Neuronal stem cell (in vitro differentiated cells): ENCODE measurements around the gene PSTK.

Experiments used
- DNase-seq: peaks from one replicate; pipeline ENCODE4 v3.0.0-alpha.2; 2013; ENCODE audit warnings: low spot score
- H2AFZ ChIP-seq: one replicate; pipeline ENCODE4 v1.6.1; 2013; ENCODE audit warnings: mild to moderate bottlenecking, low read length, inconsistent platforms
- H2AK5ac ChIP-seq: 2 replicates; pipeline ENCODE4 v1.6.1; 2013; ENCODE audit warnings: low read depth, mild to moderate bottlenecking, inconsistent platforms, low read length, moderate library complexity, mixed read lengths
- H2BK120ac ChIP-seq: 2 replicates; pipeline ENCODE4 v1.6.1; 2013; ENCODE audit warnings: low read depth, mild to moderate bottlenecking, inconsistent platforms, low read length, moderate library complexity, mixed read lengths
- H2BK12ac ChIP-seq: one replicate; pipeline ENCODE4 v1.6.1; 2013; ENCODE audit warnings: low read length, inconsistent platforms
- H2BK15ac ChIP-seq: 2 replicates; pipeline ENCODE4 v1.6.1; 2013; ENCODE audit warnings: mild to moderate bottlenecking, low read length, inconsistent platforms, mixed read lengths
- H2BK5ac ChIP-seq: one replicate; pipeline ENCODE4 v1.6.1; 2013; ENCODE audit warnings: inconsistent platforms, mild to moderate bottlenecking, low read length, moderate library complexity
- H3K14ac ChIP-seq: one replicate; pipeline ENCODE4 v1.6.1; 2013; ENCODE audit warnings: low read length, inconsistent platforms
- H3K18ac ChIP-seq: 2 replicates; pipeline ENCODE4 v1.6.1; 2013; ENCODE audit warnings: low read length, inconsistent platforms
- H3K23ac ChIP-seq: 2 replicates; pipeline ENCODE4 v1.6.1; 2013; ENCODE audit warnings: low read depth, mild to moderate bottlenecking, mixed read lengths, low read length, inconsistent platforms; ENCODE audit not compliant: poor library complexity
- H3K27ac ChIP-seq: replicated peaks from 3 replicates; pipeline ENCODE4 v1.5.1; 2013; ENCODE audit warnings: low read length, inconsistent platforms
- H3K27me3 ChIP-seq, 3 experiments: 2 replicates each; pipeline ENCODE4 v1.6.1; 2013; ENCODE audit warnings: low read length in 3 of 3, mild to moderate bottlenecking in 2 of 3, inconsistent platforms in 1 of 3, low read depth in 1 of 3, mixed read lengths in 1 of 3, moderate library complexity in 1 of 3; ENCODE audit not compliant: control insufficient read depth in 3 of 3, insufficient read depth in 3 of 3
- H3K36me3 ChIP-seq, 2 donors: replicated peaks in 1 of 2; 2 replicates each; pipeline ENCODE4 v1.6.1; 2013; ENCODE audit warnings: low read length in 2 of 2; ENCODE audit not compliant: control insufficient read depth in 2 of 2, insufficient read depth in 2 of 2
- H3K4ac ChIP-seq: 2 replicates; pipeline ENCODE4 v1.6.1; 2013; ENCODE audit warnings: inconsistent platforms, mild to moderate bottlenecking, low read length, moderate library complexity
- H3K4me1 ChIP-seq, 2 donors: 1 replicate in 1 of 2; 2 replicates in 1 of 2; pipeline ENCODE4 v1.6.1; 2013; ENCODE audit warnings: low read length in 2 of 2, low read depth in 1 of 2; ENCODE audit not compliant: control insufficient read depth in 2 of 2, insufficient read depth in 1 of 2
- H3K4me2 ChIP-seq: one replicate; pipeline ENCODE4 v1.6.1; 2013; ENCODE audit warnings: mild to moderate bottlenecking, low read length, inconsistent platforms; ENCODE audit not compliant: insufficient read depth, poor library complexity, severe bottlenecking
- H3K4me3 ChIP-seq, 2 donors: 2 replicates each; pipeline ENCODE4 v1.5.1; 2013; ENCODE audit warnings: low read length in 2 of 2, mild to moderate bottlenecking in 2 of 2, inconsistent platforms in 1 of 2, moderate library complexity in 1 of 2
- H3K79me1 ChIP-seq: one replicate; pipeline ENCODE4 v1.6.1; 2013; ENCODE audit warnings: low read depth, mild to moderate bottlenecking, inconsistent platforms, low read length, moderate library complexity
- H3K9ac ChIP-seq: one replicate; pipeline ENCODE4 v1.6.1; 2013; ENCODE audit warnings: mild to moderate bottlenecking, low read depth, low read length, inconsistent platforms; ENCODE audit not compliant: poor library complexity
- H3K9me3 ChIP-seq, 2 donors: replicated peaks in 1 of 2; 2 replicates each; pipeline versions ENCODE3 to v1.6.1; 2013; ENCODE audit warnings: low read length in 2 of 2, mild to moderate bottlenecking in 2 of 2, inconsistent platforms in 1 of 2, low read depth in 1 of 2, mixed read lengths in 1 of 2, moderate library complexity in 1 of 2; ENCODE audit not compliant: control insufficient read depth in 2 of 2, insufficient read depth in 1 of 2
- H4K8ac ChIP-seq: one replicate; pipeline ENCODE4 v1.6.1; 2013; ENCODE audit warnings: low read depth, mild to moderate bottlenecking, inconsistent platforms, low read length, moderate library complexity
- H4K91ac ChIP-seq: one replicate; pipeline ENCODE4 v1.6.1; 2013; ENCODE audit warnings: low read length, low read depth, mild to moderate bottlenecking, inconsistent platforms; ENCODE audit not compliant: poor library complexity
- WGBS, 2 donors: extraction: QIAGEN DNeasy Blood & Tissue Kit; methylation state at CpG; one replicate each; pipeline ENCODE4 v1.1.7; 2013; ENCODE audit warnings: missing lambda C conversion rate in 2 of 2, mixed read lengths in 1 of 2; ENCODE audit not compliant: insufficient read length in 2 of 2, insufficient replicate concordance in 1 of 2; ENCODE audit errors: extremely low coverage in 2 of 2; 5-methylcytosine and 5-hydroxymethylcytosine counted together

PSTK gene

DNA sequence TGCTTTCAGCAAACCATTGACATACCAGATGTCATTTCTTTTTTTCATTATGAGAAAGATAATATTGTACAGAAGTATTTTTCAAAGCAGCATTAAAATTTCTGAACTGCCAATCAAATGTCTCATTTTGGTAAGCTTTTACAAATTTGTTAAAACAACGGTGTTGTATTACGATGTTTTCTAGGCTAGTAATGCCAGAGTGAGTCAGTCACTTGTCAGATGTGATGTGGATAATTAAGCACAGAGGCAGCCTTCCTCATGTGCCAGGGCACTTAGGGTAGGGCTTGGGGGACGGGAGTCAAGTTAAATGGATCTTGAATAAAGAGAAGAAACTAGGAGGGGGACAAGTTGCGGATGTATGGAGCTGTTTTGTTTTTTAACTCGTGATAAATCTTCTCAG is 10.1 kb downstream of the PSTK start:
- Histone ChIP-seq H3K79me1 (no peaks in the 10 kb centered on the region), H3K36me3 (peaks cover 8 to 74% of the 10 kb centered on the region in 2 donors), H2BK15ac (no peak overlapping the region), H3K18ac (no peak overlapping the region), H3K27ac (no peak overlapping the region), H3K4me2 (no peak overlapping the region), H3K14ac (no peak overlapping the region), H2BK120ac (no peak overlapping the region), H2AFZ (no peak overlapping the region), H3K4me3 (no peak overlapping the region), H3K23ac (no peak overlapping the region), H2AK5ac (no peak overlapping the region), H3K4ac (no peak overlapping the region), H4K8ac (no peak overlapping the region), H4K91ac (no peak overlapping the region), H3K4me1 (no peaks in the 10 kb centered on the region), H2BK5ac (no peak overlapping the region), H3K9ac (no peak overlapping the region), H2BK12ac (no peak overlapping the region), H3K27me3 (no peaks in the 10 kb centered on the region), H3K9me3 (peaks cover 0 to 3% of the 10 kb centered on the region in 2 donors)
- no peak for DNase-seq
- WGBS, 2 donors, result no CpG with 5 or more reads among the region's 5 CpGs

DNA sequence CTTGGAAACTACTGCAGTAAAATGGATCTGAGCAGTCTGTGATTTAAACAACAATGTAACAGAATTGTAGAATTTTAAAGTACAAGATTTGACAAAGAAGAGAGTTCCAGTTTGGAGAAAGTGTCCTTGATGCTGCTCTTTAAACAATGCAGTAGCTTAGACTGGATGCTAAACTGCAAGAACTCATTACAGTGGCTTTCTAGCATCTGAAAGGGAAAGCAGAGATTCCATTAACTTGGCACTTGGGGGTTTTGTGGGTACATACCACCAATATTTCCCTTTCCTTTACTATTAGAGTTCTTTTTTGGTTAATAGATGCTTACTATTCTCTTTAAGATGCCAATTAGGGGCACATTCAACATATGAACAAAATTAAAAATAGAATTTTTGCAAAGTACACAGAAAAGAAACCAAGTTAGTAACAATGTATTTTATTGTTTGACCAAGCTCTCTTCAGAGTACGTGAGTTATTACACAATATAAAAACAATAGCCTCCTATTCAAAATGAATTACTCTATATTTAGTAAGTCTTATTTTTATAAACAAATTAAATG is 11.9 kb downstream of the PSTK start:
- no peak for DNase-seq
- no peak overlapping the region for H4K91ac ChIP-seq
- H2BK15ac ChIP-seq, result no peak overlapping the region
- H3K4me2 ChIP-seq, result no peak overlapping the region
- H3K23ac ChIP-seq, result no peak overlapping the region
- H2AK5ac ChIP-seq, result no peak overlapping the region
- H2BK12ac ChIP-seq, result no peak overlapping the region
- H2BK5ac ChIP-seq, result no peak overlapping the region
- peaks cover 9 to 77% of the 10 kb centered on the region in 2 donors for H3K36me3 ChIP-seq
- H3K9me3 ChIP-seq, result peaks cover 0 to 3% of the 10 kb centered on the region in 2 donors
- no peak overlapping the region for H2AFZ ChIP-seq
- H3K4ac ChIP-seq, result no peak overlapping the region
- no peak overlapping the region for H3K18ac ChIP-seq
- no peak overlapping the region for H3K9ac ChIP-seq
- no peak overlapping the region for H2BK120ac ChIP-seq
- H4K8ac ChIP-seq, result no peak overlapping the region
- H3K4me3 ChIP-seq, result no peak overlapping the region
- no peaks in the 10 kb centered on the region for H3K4me1 ChIP-seq
- H3K27me3 ChIP-seq, result no peaks in the 10 kb centered on the region
- H3K79me1 ChIP-seq, result no peaks in the 10 kb centered on the region
- H3K14ac ChIP-seq, result no peak overlapping the region
- no peak overlapping the region for H3K27ac ChIP-seq
- WGBS, 2 donors, result no CpG with 5 or more reads among the region's 1 CpG

- no CpG with 5 or more reads among the region's 6 CpGs for WGBS, 2 donors
- no peak overlapping the region for H2BK120ac ChIP-seq
- no peak for DNase-seq
These were observed 13.7 kb downstream of the PSTK start for GRCh38 chr10:122993797-122994336.

DNA sequence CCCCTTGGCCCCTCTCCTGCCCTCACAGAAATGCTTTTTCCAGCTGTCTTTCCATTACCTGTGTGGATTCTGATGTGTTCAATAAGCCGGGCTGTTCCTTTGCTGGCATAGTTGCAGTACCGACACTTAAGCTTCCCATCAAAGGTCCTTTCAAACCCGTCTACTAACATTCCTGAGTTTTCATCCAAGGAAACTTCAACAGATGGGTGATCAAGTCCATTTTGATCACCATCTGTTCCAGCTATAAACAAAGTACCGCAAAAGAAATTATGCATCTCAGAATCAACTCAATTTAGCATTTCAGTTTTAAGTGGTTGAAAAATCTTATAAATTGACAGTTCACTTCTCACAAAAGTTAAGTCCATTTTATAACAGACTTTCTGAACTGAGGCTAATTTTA is 15.7 kb downstream of the PSTK start:
- H2BK120ac ChIP-seq, result no peak overlapping the region
- peaks cover 9 to 58% of the 10 kb centered on the region in 2 donors for H3K36me3 ChIP-seq
- H3K4ac ChIP-seq, result no peak overlapping the region
- H4K8ac ChIP-seq, result no peak overlapping the region
- H2BK5ac ChIP-seq, result no peak overlapping the region
- no peak overlapping the region for H3K4me2 ChIP-seq
- no peak overlapping the region for H2BK12ac ChIP-seq
- H3K27me3 ChIP-seq, result no peaks in the 10 kb centered on the region
- H3K79me1 ChIP-seq, result no peaks in the 10 kb centered on the region
- H3K9ac ChIP-seq, result no peak overlapping the region
- DNase-seq, result no peak
- WGBS, 2 donors, result no CpG with 5 or more reads among the region's 4 CpGs
- H3K14ac ChIP-seq, result no peak overlapping the region
- H2AFZ ChIP-seq, result no peak overlapping the region
- peaks cover 2 to 3% of the 10 kb centered on the region in 2 donors for H3K4me1 ChIP-seq
- H2AK5ac ChIP-seq, result no peak overlapping the region
- H3K23ac ChIP-seq, result no peak overlapping the region
- H3K27ac ChIP-seq, result no peak overlapping the region
- no peak overlapping the region for H4K91ac ChIP-seq
- H2BK15ac ChIP-seq, result no peak overlapping the region
- H3K4me3 ChIP-seq, result no peak overlapping the region
- peaks cover 0 to 3% of the 10 kb centered on the region in 2 donors for H3K9me3 ChIP-seq
- H3K18ac ChIP-seq, result no peak overlapping the region

More at GRCh38 chr10:122993797-122994336, 13.7 kb downstream of the PSTK start:
- Histone ChIP-seq H3K27ac (no peak overlapping the region), H4K8ac (no peak overlapping the region), H3K14ac (no peak overlapping the region), H3K9ac (no peak overlapping the region), H2BK5ac (no peak overlapping the region), H3K23ac (no peak overlapping the region), H2AK5ac (no peak overlapping the region), H3K4me1 (no peaks in the 10 kb centered on the region), H3K9me3 (peaks cover 0 to 3% of the 10 kb centered on the region in 2 donors), H4K91ac (no peak overlapping the region), H3K18ac (no peak overlapping the region), H3K79me1 (no peaks in the 10 kb centered on the region), H3K4me2 (no peak overlapping the region), H3K27me3 (no peaks in the 10 kb centered on the region), H2BK12ac (no peak overlapping the region), H2AFZ (no peak overlapping the region), H3K4ac (no peak overlapping the region), H2BK15ac (no peak overlapping the region), H3K4me3 (no peak overlapping the region), H3K36me3 (peaks cover 9 to 75% of the 10 kb centered on the region in 2 donors)
